GM15510 (cell line): ENCODE results near the gene NPPC.

Experiments used
- POLR2A ChIP-seq: IDR thresholded peaks from 3 replicates; pipeline ENCODE4 v1.6.1; 2011; ENCODE audit warnings: borderline replicate concordance; ENCODE audit not compliant: insufficient read length; ENCODE audit errors: extremely low read depth

The NPPC gene, protein sequence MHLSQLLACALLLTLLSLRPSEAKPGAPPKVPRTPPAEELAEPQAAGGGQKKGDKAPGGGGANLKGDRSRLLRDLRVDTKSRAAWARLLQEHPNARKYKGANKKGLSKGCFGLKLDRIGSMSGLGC

DNA sequence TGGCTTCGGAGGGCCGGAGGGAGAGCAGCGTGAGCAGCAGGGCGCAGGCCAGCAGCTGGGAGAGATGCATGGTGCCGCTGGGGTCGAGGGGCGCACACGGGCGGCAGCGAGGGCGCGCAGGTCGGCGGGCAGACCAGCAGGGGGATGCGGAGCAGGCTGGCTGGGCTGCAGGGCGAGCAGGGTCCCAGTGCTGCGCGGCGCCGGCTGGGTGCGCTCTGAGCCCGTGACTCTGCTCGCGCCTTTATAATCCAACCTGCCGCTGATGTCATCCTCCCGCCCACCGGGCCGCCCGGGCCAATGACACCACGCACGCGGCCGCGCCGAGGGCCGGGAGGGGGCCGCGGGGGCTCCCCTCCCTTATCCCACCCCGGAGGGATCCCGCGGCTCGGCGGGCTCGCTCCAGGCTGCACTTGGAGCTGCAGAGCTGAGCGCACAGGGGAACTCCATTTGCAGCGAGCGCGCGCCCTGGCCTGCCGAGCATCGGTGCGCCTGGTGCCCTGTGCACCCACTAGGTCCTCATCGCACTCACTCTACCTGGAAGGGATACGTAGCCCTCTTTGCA lies at the start of gene NPPC:
Gene NPPC, minus strand, starts transcription at position 217 of the 562 bp plus-strand sequence. Its CDS starts 147 bp downstream, at position 70.
- no peak for TF ChIP-seq POLR2A

DNA sequence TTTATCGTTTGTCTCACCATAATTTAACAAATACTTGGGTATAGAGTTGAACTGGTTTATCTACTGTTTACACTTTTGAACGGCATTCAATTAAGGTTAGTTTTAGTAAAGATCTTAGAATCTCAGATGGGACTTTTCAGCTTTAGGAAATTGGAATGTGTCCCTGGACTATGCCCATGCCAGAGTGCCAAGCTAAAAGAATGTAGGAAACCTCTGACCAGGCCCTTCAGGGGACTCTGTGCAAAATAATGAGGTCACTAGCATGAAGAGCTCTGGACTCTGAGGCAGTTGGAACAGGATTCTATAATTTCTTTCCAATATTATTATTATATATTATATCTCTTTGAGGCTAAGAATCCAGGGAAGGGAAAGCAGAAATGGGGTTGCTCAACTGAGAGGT lies 48.8 kb upstream of the NPPC start:
- TF ChIP-seq POLR2A = no peak

DNA sequence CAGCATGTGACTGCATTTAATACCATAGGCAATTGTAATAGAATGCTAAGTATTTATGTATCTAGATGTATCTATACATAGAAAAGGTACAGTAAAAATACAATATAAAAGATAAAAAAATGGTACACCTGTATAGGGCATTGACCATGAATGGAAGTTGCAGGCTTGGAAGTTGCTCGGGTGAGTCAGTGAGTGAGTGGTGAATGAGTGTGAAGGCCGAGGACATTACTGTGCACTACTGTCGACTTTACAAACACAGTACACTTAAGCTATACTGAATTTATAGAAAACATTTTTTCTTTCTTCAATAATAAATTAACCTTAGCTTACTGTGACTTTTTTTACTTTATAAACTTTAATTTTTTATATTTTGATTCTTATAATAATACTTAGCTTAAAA lies 44.3 kb upstream of the NPPC start:
- no peak for TF ChIP-seq POLR2A

DNA sequence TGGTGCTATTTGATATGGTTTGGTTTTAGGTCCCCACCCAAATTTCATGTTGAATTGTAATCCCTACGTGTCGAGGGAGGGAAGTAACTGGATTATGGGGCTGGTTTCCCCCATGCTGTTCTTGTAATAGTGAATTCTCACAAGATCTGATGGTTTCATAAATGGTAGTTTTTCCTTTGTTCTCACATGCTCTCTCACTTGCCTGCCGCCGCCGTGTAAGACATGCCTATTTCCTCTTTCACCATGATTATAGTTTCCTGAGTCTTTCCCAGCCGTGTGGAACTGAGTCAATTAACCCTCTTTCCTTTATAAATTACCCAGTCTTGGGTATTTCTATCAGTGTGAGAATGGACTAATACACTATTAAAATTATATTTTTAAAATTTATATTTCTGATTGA lies 42.6 kb upstream of the NPPC start:
- TF ChIP-seq POLR2A = no peak

DNA sequence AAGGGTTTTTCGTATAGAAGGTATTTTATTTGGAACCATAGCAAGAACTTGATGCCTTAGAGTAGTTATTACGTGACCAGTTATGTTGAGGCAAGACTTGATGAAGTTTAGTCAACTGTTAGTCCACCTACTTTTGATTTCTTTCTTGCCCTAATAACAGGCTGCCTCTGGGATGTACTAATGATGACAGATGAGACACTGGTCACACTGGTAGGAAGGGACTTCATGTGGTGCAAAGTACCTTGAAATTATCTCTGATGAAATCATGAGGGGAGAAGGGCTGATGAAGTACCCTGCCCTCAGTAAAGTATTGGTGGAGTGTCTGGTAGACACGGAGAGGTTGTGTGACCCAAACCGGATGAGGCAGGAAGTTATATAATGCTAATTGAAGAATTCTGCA lies 40.7 kb upstream of the NPPC start:
- TF ChIP-seq POLR2A = no peak

DNA sequence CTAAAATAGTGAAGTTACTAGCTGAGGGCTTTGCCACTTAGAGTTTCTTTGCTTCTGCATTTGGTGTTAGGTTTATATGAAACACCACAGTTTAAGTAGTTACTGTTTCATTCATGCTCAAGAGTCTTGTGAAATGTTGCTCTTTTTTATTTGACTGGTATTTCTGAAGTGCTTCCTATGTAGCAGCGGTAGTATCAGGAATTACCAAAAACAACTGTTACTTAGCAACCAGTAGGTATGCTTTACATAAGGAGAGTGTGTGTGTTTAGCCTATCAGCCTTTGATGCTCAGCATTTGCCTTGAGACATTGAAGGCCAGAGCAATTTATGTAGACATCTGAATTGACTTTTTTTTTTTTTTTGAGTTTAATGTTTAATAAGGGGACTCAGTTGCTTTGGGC lies 38.9 kb upstream of the NPPC start:
- TF ChIP-seq POLR2A = no peak

DNA sequence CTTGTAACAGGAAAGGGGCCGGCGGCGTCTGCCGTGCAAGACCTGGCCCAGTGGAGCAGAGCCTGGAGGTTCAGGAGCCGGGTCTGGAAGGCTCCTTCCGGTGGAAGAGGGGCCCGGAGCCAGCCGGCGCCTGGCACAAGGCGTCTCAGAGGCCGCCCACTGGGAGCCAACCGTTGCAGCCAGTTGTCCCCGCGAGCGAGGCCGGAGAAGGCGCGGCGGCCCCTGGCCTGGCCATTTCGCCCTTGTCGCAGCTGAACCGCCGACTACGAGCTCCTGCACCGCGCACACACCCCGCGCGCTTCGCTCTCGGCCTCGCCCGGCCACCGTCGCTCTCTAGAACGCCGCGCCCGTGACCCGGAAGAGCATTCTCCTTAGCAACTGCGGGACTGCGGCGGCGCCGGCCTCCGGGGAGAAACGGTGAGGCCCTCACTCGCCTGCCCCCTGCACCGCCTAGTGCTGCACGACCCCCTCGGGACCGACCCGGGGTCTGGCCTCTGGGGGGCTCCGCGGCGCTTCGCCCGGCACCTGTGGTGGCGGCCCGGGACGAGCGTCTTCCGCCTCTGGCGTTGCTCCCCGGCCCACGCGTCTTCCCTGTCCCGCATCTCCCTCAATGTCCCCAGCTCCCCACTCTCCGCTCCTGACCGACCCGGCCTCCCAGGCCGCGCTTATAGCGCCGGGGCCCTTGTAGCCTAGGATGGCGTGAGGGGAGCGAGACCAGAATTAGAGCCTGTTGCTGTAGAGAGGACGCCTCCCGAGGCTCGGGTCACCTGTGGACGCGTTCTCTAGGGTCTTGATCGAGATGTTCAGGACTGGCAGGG lies 35.4 kb upstream of the NPPC start, which contains the start of gene DIS3L2:
Gene DIS3L2, plus strand, starts transcription at position 365 of the 818 bp plus-strand sequence. CDS start 53,215 bp downstream, outside the sequence.
- peak; percentile 79 for TF ChIP-seq POLR2A

DNA sequence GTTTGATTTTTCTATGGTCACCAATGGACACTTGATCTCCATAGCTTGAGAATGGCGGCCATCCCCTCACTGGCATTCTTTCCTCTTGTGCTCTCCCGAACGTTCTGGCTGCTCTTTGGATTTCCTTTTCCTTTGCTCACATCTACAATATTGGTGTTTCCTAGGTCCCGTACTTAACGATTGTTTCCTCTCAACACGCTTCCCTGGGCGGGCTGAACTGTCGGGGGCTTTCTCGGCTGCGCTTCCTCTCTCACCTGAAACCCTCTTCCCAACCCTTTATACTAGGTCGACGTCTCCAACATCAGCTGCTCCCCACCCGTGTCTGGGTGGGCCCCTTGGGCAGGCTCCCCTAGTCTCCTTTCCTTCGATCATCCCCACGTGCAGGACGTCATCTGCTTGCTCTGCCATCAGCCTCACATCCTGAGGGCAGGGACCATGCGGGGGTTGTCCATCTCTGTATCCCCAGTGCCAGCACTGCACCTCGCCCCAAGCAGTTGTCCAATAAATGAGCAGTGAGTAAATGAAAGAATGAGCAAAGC lies 34.7 kb upstream of the NPPC start:
- no peak for TF ChIP-seq POLR2A

DNA sequence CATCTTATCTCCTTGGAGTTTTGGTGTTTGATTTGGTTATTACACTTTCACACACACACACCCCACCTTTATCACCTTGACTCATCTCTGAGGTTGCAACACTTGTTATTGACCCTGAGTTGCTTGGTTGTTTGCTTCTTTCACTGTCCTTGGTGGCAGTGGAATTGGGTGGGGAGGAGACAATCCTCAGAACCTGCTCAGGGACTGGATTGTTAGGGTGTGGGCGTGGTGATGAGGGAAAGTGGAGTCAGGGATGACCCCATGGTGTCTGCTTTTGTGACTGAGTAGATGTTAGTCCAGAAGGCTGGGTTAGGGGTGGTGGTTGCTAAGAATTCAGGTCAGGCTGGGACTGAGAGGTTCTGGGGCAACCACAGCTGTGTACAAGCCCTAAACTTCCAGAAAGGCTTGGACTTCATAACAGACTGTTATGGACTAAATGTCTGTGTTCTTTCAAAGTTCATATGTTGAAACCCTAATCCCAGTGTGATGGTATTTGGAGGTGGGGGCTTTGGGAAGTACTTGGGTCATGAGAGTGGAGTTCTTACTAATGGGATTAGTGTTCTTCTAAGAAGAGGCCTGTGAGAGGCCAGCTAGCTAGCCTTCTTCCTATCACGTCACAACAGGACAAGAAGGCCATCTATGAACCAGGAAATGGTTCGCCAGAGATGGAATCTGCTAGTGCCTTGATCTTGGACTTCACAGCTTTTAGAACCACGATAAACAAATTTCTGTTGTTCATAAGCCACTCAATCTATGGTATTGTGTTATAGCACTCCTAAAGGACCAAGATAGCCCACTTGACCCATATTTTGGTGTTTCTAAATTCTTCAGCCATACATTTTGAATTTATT lies 31.9 kb upstream of the NPPC start:
- no peak for TF ChIP-seq POLR2A

DNA sequence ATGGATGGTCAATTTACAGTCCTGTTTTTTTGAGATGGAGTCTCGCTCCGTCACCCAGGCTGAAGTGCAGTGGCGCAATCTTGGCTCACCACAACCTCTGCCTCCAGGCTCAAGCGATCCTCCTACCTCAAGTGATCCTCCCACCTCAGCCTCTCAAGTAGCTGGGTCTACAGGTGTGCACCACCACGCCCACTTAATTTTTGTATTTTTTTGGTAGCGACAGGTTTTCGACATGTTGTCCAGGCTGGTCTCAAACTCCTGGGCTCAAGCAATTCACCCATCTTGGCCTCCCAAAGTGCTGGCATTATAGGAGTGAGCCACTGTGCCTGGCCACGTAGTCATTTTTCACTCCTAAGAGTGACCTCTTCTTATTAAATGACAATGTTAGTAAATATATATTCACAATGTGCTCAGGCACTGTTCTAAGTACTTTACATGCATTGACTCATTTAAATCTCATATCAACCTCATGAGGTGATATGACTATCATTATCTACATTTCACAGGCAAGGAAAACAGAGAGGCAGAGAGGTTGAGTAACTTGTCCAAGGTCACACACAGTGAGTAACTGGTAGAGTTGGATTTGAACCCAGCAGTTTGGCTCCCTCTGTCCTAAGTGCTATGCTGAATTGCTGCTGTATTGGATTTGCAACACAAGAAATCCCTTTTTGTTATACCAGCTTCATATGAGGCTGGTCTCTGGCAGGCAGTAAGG lies 29.7 kb upstream of the NPPC start:
- TF ChIP-seq POLR2A = no peak

DNA sequence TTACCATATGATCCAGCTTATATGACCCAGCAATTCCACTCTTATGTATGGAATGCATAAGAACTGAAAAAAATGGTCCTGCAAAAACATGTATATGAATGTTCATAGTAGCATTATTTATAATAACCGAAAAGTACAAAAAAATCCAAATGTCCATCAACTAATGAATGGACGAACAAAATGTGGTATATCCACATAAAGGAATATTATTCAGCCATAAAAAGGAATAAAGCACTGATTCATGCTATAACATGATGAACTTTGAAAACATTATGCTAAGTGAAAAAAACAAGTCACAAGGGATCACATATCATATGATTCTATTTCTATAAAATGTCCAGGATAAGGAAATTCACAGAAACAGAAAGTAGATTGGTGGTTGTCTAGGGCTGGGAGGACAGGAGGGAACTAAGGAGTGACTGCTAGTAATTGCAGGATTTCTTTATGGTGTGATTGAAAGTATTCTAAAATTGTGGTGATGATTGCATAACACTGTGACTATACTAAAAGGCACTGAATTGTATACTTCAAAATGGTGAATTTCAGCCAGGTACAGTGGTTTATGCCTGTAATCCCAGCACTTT lies 25.3 kb upstream of the NPPC start:
- TF ChIP-seq POLR2A = no peak

DNA sequence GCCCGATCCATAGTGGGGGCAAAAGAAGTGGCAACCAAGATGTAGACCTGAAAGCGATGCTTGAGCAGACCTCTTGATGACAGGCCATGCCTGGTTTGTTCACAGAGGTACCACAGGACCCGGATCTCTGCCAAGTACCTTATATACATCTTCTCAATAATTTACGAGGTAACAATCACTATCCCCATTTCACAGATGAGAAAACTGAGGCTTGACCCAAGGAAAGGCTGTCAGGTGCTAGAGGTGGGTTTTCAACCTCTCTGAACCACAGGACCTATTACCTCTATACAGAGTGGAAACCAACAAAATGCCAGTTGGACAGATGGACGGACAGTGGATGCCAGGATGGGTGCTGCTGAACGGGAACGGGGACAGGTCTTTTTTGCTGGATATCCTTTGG lies 21.5 kb upstream of the NPPC start:
- no peak for TF ChIP-seq POLR2A

DNA sequence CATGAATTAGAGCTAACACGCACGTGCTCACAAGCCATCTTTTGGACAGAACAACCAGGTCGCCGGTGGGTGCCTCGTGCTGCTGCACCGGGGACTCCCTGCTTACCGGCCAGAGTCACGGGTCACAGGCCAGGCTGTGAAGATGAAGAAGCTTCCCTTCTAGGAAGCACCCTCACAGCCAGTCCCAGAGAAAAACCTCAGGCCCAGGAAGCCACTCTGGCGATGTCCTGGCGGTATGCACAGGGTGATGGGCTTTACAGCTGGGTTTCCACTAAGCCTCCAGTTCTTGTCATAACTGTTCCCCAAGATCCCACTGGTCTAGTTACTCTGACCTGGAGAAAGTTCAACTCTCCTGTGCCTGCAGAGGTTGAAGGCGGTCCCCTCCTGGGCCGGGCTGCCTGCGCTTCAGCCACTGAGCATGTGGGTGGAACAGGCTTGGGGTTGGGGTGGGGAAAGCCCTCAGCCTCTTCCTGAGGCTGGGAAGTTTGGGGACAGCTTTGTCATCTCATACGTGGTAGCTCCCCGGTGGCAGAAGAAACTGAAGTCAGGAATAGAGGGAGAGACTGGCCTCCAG lies 20.1 kb upstream of the NPPC start:
- TF ChIP-seq POLR2A = no peak
